ENCODE data around the gene ZFP36. TPM values are rescaled to one million over a fixed set of nuclear protein-coding genes. Genes with fewer than 3 reads are reported as not detected.

ZFP36 gene
- total and polyA plus RNA-seq, 4 donors: 41.2 to 655 (median 172) TPM

DNA sequence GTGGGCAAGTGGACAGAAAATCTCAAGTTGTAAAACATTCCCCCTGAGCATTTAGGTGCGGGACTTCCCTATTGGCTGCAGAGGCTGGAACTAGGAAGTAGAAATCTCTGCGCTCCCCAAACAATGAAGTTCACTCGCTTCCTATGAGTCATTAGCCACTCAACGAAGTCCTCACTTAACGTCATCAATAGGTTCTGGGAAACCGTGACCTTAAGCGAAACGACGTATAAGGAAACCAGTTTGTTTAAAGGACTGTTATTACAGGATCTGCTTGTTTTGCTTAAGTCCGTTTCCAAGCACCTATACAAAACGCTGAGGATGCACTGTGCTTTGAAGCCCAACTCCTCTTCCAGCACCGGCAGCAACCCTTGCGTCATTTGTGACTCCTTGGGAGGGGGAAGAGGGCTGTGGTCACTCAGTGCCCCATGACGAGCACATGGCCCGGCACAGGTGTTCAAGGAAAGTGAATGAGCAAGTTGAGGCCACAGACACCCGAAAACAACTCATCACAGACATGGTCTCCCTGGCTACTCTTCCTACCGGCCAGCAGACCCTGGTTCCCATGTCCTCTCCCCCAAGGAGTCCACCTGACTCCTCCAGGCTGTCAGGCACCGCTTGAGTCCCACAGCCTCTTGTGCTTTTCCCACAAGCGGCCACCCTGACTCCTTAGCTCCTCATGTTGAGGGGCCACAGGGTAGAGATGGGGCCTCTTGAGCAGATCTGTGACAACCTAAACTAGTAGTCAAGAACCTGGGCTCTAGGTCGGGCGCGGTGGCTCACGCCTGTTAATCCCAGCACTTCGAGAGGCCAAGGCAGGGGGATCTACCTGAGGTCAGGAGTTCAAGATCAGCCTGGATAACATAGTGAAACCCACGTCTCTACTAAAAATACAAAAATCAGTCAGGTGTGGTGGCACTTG is 24.3 kb downstream of the ZFP36 start:
- Histone ChIP-seq H3K36me3 (ENCODE audit: control insufficient read depth in 4 of 4, insufficient read depth in 4 of 4, low read length in 4 of 4) (peaks cover 18 to 26% (median 20%) of the 10 kb centered on the region in 4 donors), H3K4me1 (ENCODE audit: control insufficient read depth in 5 of 5, insufficient read depth in 5 of 5, low read length in 5 of 5) (peaks cover 10 to 26% (median 15%) of the 10 kb centered on the region in 5 donors), H3K4me3 (no peak overlapping the region), H3K9ac (ENCODE audit: insufficient read depth in 1 of 2, low read length in 2 of 2) (no peak overlapping the region), H3K27ac (ENCODE audit: low read depth in 1 of 2, low read length in 1 of 2) (peak overlapping the region; percentile 46 to 96), H3K9me3 (ENCODE audit: control insufficient read depth in 4 of 4, insufficient read depth in 3 of 4, low read length in 3 of 4) (no peaks in the 10 kb centered on the region), H3K27me3 (ENCODE audit: control insufficient read depth in 3 of 3, insufficient read depth in 3 of 3, low read length in 2 of 3) (no peaks in the 10 kb centered on the region)
- WGBS, 2 donors: 44 to 50% methylated on average over 25 of the region's 25 CpGs
- DNase-seq (peak in 2 of 3 donors; percentile 54 to 63), ATAC-seq (ENCODE audit: insufficient read depth, low FRiP score) (peak; percentile 60)
- TF ChIP-seq, protein P1, sequence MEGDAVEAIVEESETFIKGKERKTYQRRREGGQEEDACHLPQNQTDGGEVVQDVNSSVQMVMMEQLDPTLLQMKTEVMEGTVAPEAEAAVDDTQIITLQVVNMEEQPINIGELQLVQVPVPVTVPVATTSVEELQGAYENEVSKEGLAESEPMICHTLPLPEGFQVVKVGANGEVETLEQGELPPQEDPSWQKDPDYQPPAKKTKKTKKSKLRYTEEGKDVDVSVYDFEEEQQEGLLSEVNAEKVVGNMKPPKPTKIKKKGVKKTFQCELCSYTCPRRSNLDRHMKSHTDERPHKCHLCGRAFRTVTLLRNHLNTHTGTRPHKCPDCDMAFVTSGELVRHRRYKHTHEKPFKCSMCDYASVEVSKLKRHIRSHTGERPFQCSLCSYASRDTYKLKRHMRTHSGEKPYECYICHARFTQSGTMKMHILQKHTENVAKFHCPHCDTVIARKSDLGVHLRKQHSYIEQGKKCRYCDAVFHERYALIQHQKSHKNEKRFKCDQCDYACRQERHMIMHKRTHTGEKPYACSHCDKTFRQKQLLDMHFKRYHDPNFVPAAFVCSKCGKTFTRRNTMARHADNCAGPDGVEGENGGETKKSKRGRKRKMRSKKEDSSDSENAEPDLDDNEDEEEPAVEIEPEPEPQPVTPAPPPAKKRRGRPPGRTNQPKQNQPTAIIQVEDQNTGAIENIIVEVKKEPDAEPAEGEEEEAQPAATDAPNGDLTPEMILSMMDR (IDR thresholded peaks at IDR 0.05; ENCODE audit: control extremely low read depth, extremely low read depth): no peak

DNA sequence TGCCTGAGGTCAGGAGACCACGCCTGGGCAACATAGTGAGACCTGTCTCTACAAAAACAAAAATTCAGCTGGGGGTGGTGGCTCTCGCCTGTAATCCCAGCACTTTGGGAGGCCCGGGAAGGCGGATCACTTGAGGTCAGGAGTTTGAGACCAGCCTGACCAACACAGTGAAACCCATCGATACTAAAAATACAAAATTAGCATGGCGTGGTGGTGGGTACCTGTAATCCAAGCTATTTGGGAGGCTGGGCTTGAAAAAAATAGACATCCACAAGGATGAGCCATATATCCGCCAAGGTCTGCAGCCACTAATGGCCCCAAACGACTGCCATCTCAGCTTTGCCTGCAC is 26.0 kb downstream of the ZFP36 start:
- TF ChIP-seq, protein P1 (IDR thresholded peaks at IDR 0.05; ENCODE audit: control extremely low read depth, extremely low read depth): no peak
- H3K9me3 ChIP-seq (ENCODE audit: control insufficient read depth in 4 of 4, insufficient read depth in 3 of 4, low read length in 3 of 4): no peaks in the 10 kb centered on the region
- no peak overlapping the region for H3K4me3 ChIP-seq
- no peaks in the 10 kb centered on the region for H3K27me3 ChIP-seq (ENCODE audit: control insufficient read depth in 3 of 3, insufficient read depth in 3 of 3, low read length in 2 of 3)
- WGBS, 2 donors: 86 to 96% methylated on average over 8 of the region's 8 CpGs
- ATAC-seq (ENCODE audit: insufficient read depth, low FRiP score) (no peak), DNase-seq (no peak)
- H3K9ac ChIP-seq (ENCODE audit: insufficient read depth in 1 of 2, low read length in 2 of 2): no peak overlapping the region
- H3K27ac ChIP-seq (ENCODE audit: low read depth in 1 of 2, low read length in 1 of 2): no peak overlapping the region
- peaks cover 11 to 32% (median 15%) of the 10 kb centered on the region in 5 donors for H3K4me1 ChIP-seq (ENCODE audit: control insufficient read depth in 5 of 5, insufficient read depth in 5 of 5, low read length in 5 of 5)
- peaks cover 18 to 26% (median 20%) of the 10 kb centered on the region in 4 donors for H3K36me3 ChIP-seq (ENCODE audit: control insufficient read depth in 4 of 4, insufficient read depth in 4 of 4, low read length in 4 of 4)

DNA sequence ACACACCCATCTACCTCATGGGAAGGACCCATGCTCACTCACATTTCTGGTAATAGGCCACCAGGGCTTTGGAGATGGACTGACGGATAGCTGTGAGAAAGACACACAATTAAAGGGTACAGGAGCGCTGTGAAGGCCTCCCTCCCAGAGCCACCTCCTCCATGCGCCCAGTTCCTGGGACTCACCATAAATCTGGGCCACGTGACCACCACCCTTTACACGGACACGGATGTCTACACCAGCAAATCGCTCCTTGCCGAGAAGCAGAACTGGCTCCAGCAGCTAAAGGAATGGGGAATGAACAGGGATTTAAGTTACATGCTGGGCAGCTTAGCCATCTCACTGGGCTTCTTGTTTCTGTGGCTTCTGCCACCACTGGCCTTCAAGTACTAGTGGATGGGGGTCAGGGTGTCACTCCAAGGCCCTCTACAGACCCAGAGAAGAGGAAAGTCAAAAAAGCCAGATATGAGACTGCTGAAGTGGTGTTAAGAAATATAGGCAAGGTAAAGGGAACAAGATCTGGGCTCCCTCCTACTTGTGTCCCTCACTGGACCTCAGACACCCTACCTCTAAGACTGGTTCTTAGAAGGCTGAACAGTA is 26.9 kb downstream of the ZFP36 start:
- 95 to 98% methylated on average over 8 of the region's 8 CpGs for WGBS, 2 donors
- no peaks in the 10 kb centered on the region for H3K9me3 ChIP-seq (ENCODE audit: control insufficient read depth in 4 of 4, insufficient read depth in 3 of 4, low read length in 3 of 4)
- no peak overlapping the region for H3K9ac ChIP-seq (ENCODE audit: insufficient read depth in 1 of 2, low read length in 2 of 2)
- H3K36me3 ChIP-seq (ENCODE audit: control insufficient read depth in 4 of 4, insufficient read depth in 4 of 4, low read length in 4 of 4): peaks cover 18 to 26% (median 20%) of the 10 kb centered on the region in 4 donors
- TF ChIP-seq, protein P1 (IDR thresholded peaks at IDR 0.05; ENCODE audit: control extremely low read depth, extremely low read depth): no peak
- peak overlapping the region in 1 of 2 donors; percentile 48 for H3K27ac ChIP-seq (ENCODE audit: low read depth in 1 of 2, low read length in 1 of 2)
- ATAC-seq (ENCODE audit: insufficient read depth, low FRiP score) (no peak), DNase-seq (no peak)
- H3K4me1 ChIP-seq (ENCODE audit: control insufficient read depth in 5 of 5, insufficient read depth in 5 of 5, low read length in 5 of 5): peaks cover 10 to 26% (median 13%) of the 10 kb centered on the region in 5 donors
- H3K27me3 ChIP-seq (ENCODE audit: control insufficient read depth in 3 of 3, insufficient read depth in 3 of 3, low read length in 2 of 3): no peaks in the 10 kb centered on the region
- no peak overlapping the region for H3K4me3 ChIP-seq
